Measurements from ENCODE around the gene ALOXE3.

Gene ALOXE3

GRCh38 chr17:8046929-8047768, 71.2 kb downstream of the ALOXE3 start:
- Histone ChIP-seq H3K27me3 (ENCODE audit: control insufficient read depth in 1 of 2, insufficient read depth in 2 of 2, low read length in 2 of 2) (peaks cover 0 to 11% of the 10 kb centered on the region in 2 donors), H3K36me3 (ENCODE audit: insufficient read depth, low read length) (no peaks in the 10 kb centered on the region), H3K4me3 (ENCODE audit: low read depth in 1 of 2, low read length in 2 of 2) (no peak overlapping the region), H3K9ac (ENCODE audit: low read length) (no peak overlapping the region), H3K4me1 (ENCODE audit: insufficient read depth, low read length) (no peaks in the 10 kb centered on the region), H3K9me3 (ENCODE audit: low read length) (no peaks in the 10 kb centered on the region), H3K27ac (ENCODE audit: low read depth, low read length) (no peak overlapping the region)

- no peaks in the 10 kb centered on the region for H3K36me3 ChIP-seq (ENCODE audit: insufficient read depth, low read length)
- H3K9me3 ChIP-seq (ENCODE audit: low read length) = no peaks in the 10 kb centered on the region
- peaks cover 0 to 11% of the 10 kb centered on the region in 2 donors for H3K27me3 ChIP-seq (ENCODE audit: control insufficient read depth in 1 of 2, insufficient read depth in 2 of 2, low read length in 2 of 2)
- H3K4me3 ChIP-seq (ENCODE audit: low read depth in 1 of 2, low read length in 2 of 2) = no peak overlapping the region
- H3K27ac ChIP-seq (ENCODE audit: low read depth, low read length) = no peak overlapping the region
- no peaks in the 10 kb centered on the region for H3K4me1 ChIP-seq (ENCODE audit: insufficient read depth, low read length)
- no peak overlapping the region for H3K9ac ChIP-seq (ENCODE audit: low read length)
Measured at GRCh38 chr17:8046306-8046928, 71.9 kb downstream of the ALOXE3 start.
